GM18519 (cell line): ENCODE data around the gene RAD21L1.

Experiments
- ATAC-seq: cut with Tn5 transposase; IDR thresholded peaks from one replicate; pipeline ENCODE4 v1.9.1; 2021; ENCODE audit warnings: mild to moderate bottlenecking, moderate library complexity; ENCODE audit not compliant: unreplicated experiment, low FRiP score

Gene RAD21L1

DNA sequence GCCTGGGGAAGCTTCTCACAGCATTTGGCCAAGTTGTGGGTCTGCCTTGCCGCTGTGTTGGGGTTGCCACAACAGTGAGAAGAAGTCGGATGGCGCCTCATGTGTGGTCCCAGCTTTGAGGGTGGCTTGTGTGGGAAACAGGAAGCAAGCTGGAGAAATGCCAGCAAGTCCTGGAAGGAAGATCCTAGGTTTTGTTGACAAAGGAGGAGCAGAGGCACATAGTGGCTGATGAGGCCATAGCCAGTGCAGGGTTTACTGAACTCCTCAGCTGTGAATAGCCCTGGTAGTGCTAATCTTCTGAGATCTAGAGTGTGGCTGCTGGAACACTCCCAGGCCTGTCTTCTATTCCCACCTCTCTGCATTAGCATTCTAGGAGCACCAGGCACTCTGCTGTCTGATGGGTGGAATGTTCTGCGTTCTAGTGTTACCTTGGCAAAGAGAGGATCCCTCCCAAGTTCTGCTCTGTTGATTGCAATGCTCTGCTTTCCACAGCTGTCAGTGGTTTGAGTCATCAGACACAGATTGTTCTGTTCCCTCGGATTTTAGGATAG, 65.4 kb downstream of the RAD21L1 start:
- ATAC-seq, result no peak

DNA sequence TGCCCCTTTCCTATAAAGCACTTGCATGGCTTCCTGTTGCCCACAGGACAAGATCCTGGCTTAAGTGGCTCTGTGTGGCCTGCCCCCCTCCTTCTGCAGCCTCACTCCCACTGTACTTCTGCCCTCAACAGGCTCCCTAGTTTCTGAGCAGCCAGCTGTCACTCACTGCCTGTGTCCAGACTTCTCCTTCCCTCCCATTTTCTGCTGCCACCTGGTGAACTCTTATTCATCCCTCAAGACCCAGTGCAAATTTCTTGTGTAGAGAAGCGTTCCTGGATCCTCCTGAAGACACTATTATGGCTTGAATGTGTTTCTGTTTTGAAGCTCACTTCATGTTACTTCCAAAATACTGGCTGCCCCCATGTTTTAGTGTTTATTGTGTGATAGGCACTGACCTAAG, 66.8 kb downstream of the RAD21L1 start:
- no peak for ATAC-seq

DNA sequence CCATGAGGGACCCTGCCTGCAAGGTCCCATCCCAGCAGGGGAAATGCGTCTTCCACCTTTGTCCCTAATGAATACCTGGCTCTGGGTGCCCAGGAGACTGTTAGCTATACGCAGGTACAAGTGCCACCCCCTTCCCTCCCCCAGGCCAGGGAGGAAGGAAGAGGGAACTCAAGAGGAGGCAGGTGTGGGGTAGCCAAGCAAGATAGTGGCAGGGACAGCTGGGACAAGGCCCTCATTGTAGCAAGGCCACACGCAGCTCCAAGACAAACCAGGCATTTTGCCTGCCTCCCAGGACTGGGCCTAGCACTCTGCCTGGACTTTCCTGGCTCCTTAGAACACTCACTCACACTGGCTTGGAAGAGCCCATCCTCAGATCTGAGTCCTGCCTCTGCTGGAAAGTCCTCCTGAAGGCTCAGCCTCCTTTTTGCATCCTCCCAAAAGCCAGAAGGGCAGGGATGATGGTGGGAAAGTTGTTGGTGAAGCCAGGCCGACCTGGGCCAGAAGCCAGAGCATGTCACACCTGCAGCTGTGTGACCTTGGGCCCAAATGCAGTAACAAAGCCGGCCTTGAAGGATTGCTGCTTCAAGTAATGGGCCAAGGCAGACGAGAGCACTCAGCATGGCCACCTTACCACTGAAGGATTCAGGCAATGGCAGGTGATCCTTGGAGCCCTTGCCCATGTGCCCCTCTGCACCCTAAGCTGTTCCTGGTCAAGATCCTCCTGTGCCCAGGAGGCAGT, 68.0 kb downstream of the RAD21L1 start:
- no peak for ATAC-seq

DNA sequence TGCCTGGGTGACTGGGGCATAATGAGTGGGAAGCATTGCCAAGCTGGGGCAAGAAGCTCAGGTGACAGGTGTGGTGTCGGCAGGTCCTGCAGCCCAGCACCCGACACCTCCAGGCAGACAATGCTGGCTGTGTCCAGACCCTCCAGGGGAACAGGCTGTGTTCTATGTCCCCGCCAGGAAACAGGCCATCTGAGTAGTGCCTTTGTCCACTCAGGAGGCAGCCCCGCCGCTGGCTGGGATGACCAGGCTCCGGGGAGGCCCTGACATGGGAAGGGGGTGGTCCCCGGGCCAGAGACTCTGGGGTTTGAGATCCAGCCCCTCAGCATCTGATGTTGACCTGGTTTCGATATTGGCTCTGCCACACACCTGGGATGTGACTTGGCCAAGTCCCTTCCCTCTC, 68.7 kb downstream of the RAD21L1 start:
- no peak for ATAC-seq

DNA sequence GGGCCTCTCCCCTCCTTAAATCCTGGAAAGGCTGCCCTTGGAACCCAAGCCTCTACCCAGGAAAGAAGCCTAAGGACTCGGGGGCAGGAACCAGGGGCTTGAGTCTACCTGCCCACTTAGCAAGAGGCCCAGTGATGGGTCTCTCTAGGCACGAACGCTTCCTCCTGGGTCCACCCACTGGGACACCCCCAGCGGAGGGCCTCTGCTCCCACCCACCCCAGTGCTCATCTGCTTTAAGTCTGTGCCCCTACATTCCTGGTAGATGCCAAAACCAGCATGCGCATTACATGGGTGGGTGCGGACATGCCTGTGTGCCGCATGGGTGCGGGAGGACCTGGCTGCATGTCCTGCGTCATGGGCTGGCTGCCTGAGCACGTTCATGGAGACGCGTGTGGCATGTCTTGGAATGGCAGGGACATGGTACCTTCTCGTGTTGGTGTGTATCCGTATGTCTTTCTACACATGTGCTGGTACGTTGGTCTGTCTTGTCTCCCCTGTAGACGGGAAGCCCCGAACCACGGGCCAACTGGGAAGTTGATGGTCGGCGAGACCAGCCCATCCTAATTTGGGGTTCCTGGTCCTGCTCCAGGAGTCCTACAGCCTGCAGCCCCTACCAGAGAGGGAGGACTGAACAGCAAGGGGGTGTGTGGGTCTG, 69.6 kb downstream of the RAD21L1 start:
- no peak for ATAC-seq

DNA sequence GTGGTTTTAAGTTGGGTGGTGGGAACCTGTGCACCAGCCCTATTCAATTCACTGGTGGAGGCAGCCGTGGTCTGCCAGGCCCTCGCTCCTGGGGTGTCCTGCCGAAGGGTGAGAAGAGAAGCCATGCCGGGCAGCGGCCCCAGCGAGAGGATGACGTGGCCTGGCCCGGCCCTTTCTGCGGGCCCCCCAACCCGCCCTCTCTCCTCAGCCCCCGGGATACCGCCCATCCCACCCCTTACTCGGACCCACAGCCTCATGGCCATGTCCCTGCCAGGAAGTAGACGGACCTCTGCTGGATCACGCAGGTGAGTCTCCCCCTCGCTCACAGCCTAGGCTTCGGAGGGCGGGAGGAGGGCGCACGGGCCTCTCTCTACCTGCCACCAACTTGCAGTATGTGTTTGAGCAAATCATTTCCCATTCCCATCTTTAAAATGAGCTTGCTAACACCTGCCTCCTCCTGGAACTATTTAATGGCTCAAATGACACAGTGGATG, 70.3 kb downstream of the RAD21L1 start:
- ATAC-seq, result no peak

DNA sequence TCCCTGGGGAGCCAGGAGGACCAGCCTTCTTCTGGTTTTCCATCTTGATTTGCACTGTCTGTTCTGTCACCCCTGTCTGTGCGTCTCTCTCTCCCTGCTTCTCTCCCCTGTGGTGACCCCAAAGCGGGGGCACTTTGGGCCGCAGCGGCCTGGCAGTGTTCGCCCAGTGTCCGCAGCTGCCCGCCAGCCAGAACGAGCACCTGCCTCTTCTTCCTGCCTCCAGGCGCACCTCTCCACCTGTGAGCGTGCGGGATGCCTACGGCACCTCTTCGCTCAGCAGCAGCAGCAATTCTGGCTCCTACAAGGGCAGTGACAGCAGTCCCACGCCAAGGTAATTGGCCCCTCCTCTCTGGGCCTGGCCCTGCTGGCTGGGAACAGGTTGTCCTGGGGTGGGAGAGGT, 71.1 kb downstream of the RAD21L1 start:
- ATAC-seq, result no peak

DNA sequence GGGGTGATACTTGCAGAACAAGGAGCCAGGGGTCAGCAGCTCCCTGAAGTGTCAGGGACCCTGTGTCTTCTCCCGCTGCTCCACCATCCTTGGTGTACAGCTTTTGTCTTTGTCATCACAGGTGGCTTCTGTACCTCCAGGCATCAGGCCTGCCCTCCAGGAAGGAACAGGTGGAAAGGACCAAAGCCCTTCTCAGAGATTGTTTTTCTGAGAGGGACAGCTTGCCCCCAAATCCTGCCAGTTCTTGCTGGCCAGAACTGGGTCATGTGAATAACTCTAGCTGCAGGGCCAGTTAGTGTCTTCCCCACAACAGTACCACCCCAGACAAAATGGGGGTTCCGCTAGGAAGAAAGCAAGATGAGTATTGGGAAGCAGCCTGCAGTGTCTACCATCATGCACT, 71.6 kb downstream of the RAD21L1 start:
- ATAC-seq, result no peak

DNA sequence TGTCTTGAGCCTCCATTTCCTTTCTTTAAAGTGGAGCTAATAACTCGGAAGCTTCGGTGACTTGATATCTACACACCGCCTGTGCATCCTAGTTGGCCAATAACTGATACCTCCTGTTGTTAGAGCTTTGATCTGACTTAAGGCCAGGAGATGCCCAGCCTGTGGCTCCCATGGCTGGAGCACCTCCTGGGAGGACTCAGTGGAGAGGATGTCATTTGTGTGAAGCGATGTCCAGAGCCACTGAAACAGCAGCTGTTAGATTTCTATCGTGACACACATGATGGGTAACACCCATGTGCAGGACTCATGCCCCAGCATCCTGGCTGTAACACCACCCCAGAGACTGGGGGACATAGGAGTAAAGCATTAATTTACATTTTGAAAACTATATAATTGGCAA, 72.3 kb downstream of the RAD21L1 start:
- no peak for ATAC-seq

DNA sequence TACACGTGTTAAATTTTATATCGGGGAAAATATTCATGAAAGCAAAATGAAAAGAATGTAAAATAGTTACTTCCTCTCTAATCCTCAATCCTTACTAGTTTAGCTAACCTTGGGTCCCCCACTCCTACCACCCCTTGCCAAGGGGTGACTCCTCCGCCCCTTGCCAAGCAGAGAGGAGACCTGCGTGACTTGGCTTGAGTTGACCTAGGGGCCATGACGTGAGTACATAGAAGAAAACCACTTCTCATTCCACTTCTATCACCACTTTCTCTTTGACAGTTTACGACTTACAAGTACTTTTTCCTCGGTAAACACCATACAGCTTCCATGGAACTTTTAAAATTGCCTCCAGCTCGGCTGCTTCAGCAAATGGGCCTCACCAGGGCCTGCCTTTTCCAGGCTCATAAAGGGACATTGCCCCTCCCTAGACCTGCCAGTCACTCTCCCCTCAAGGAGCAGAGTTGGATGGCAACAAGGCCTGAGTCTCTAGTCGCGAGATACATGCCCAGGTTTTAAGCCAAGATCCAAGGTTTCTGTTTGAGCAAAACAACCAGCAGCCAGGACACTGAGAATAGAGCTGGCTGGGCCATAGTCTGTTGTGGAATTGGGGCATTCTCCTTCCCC, 73.2 kb downstream of the RAD21L1 start:
- ATAC-seq, result no peak

DNA sequence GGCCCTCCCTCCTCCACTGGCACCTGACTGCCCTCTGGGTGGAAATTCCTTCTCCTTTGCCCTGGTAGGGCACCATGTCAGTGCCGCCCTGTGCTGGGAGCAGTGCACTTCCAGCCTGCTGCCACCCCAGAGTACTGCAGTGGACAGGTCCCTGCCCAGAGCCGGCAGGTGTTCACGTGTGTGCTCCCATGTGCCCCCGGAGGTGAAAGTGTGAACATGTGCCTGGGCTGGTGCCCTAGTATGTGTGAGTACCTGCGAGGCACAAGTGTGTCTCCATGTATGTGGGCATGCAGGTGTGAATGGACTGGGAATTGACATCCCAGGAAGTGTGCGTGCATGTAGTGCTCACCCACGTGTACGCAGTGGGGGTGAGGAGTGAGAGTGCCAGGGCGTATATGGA, 73.7 kb downstream of the RAD21L1 start:
- ATAC-seq, result no peak

DNA sequence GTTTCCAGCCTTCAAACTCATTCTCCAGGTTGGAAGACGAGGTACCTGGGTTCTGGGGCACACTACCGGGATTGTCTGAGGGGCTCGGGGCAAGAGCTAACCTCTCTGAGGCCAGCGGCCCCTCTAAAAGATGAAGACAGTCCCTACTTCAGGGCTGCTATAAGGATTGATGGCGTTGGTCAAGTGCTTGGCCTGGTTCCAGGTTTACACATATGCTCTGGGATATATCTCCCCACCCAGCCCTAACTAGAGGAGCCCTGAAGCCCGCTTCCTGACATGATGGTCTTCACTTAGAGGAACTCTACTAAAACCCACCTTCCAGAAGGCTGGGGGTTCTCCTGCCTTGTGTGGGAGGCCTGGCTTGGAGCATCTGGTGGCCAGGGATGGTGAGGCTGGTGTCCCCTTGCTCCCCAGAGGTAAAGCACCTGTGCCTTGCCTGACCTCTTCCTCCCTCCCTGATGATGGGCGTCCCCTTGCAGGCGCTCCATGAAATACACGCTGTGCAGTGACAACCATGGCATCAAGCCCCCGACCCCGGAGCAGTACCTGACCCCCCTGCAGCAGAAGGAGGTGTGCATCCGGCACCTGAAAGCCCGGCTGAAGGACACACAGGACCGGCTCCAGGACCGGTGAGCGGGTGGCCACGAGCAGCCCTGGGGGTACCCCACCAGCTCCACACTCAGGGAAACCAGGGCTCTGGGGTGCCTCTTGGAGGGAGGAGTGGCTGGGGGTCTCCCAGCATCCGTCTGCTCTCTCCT, 74.4 kb downstream of the RAD21L1 start:
- no peak for ATAC-seq

DNA sequence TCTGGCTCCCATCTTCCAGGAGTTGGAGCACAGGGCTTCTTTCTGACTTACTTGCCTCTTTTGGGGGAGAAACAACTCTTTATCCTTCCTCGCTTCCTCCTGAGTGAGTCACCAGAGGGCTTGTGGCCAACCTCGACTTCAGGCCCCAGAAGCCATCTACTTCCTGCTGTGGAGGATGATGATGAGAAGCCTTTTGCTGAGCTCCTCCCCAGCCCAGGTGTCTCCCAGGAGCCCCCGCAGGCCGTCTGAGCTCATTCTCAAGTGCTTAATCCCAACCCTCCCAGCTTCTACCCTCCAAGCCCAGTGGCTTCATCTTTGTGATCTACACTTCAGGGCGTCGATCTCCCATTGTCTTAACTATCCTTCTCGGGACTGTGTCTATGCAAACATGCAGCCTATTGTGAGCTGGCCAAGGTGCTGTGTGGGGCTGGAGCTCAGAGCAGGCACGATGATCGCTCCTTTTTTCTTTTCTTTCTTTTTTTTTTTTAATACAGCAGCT, 75.2 kb downstream of the RAD21L1 start:
- ATAC-seq, result no peak

DNA sequence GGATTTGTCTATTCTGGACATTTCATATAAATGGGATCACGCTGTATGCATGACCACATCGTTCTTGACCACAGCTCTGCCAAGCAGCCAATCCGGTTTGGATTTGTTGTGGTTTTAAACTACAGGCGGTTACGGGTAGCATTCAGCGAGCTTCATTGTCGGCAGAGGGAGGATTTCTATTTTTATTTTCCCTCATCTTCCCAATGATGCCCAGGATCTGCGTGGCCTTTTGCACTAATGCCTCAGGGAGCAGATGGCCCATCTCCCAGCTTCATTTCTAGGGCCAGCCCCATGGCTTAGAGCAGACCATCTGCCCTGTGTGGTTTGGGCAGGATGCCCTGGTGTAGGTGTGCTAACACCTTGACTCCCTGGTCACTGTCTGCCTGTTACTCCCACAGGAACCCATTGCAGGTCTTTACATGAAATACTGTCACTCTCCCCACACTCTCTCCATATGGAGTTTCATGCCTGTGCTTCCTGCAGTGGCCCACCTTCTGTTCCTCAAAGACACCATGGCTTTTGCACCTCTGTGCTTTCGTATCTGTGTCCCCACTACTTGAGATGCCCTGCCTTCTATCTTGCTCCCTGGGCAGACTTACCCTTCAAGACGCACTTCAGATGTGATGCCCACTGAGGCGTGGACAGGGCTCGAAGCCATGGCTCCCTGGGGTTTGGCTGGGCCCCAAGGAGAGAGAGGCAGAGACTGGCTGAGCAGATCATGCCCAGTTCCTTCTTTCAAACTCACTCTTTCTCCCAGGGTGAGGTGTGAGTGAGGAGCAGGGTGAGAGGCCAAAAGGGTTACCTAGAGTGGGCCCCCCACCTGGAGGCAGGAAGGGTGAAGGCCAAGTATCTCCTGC, 77.1 kb downstream of the RAD21L1 start:
- no peak for ATAC-seq

DNA sequence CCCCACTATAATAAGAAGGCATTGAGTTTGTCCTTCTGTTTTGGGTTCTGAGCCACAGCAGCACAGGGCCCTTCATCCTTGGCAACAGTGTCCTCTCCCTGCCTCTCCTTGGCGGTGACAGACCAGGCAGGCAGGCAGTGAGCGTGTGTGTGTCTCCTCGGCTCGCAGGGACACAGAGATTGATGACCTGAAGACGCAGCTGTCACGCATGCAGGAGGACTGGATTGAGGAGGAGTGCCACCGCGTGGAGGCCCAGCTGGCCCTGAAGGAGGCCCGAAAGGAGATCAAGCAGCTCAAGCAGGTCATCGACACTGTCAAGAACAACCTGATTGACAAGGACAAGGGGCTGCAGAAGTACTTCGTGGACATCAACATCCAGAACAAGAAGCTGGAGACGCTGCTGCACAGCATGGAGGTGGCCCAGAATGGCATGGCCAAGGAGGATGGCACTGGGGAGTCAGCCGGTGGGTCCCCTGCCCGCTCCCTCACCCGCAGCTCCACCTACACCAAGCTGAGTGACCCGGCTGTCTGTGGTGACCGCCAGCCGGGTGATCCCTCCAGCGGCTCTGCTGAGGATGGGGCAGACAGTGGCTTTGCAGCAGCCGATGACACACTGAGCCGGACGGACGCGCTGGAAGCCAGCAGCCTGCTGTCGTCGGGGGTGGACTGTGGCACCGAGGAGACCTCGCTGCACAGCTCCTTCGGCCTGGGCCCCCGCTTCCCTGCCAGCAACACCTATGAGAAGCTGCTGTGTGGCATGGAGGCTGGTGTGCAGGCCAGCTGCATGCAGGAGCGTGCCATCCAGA, 79.1 kb downstream of the RAD21L1 start:
- no peak for ATAC-seq
